GM12892 (cell line): Measurements from ENCODE around the gene TMEM51.

Source experiments
- POLR2A ChIP-seq: IDR thresholded peaks from 2 replicates; pipeline ENCODE4 v1.6.1; 2011; ENCODE audit warnings: low read depth, low read length, control low read depth
- POLR2AphosphoS5 ChIP-seq: IDR thresholded peaks from 2 replicates; pipeline ENCODE4 v1.6.1; 2011; ENCODE audit warnings: low read depth, low read length, control low read depth
- TAF1 ChIP-seq: IDR thresholded peaks from 2 replicates; pipeline ENCODE4 v1.6.1; 2011; ENCODE audit warnings: low read depth, mild to moderate bottlenecking, control low read depth, low read length, borderline replicate concordance

GRCh38 chr1:15211424-15211823, 57.9 kb downstream of the TMEM51 start:
- TF ChIP-seq POLR2A = no peak
- TF ChIP-seq TAF1 = no peak
- no peak for TF ChIP-seq POLR2AphosphoS5
